HG03139 (cell line): ENCODE results near the gene SAPCD2.

Source experiments
- ATAC-seq: cut with Tn5 transposase; IDR thresholded peaks from one replicate; pipeline ENCODE4 v1.9.1; 2021; ENCODE audit not compliant: unreplicated experiment

SAPCD2 gene

DNA sequence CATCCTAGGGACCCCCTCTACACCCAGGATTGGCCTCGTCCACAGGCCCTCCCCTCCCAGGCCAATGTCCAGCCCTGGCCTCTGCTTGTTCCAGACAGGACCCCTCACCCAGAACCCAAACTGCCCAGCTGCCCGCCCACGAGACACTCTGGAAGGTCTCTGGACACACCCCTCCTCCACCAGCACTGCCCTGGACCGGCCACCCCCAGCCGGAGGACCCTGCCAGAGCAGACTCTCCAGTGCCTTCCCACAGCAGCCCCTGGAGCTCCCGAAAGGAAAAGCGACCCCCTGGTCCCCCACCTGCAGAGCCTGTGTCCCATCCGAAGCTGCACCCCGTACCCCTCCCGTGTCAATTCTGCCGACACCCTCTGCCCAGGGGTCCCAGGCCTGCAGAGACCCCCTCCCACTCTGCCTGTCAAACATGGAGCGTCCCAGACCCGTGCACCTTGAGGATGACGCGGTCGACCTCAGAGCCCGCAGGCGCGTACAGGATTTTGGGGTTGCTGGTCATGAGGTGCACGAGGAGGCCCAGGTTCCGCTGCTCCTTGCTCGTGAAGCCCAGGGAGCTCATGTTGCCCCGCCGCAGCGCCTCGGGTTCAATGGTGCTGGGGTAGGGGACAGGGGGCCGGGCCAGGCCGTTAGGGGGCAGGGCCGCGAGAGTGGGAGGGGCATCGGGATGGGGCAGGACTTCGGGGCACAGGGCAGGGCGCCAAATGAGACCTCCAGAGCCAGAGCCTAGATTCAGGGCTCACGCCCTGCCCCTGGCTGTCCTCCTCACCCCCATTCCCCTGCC lies 50.3 kb downstream of the SAPCD2 start:
- ATAC-seq, result no peak

DNA sequence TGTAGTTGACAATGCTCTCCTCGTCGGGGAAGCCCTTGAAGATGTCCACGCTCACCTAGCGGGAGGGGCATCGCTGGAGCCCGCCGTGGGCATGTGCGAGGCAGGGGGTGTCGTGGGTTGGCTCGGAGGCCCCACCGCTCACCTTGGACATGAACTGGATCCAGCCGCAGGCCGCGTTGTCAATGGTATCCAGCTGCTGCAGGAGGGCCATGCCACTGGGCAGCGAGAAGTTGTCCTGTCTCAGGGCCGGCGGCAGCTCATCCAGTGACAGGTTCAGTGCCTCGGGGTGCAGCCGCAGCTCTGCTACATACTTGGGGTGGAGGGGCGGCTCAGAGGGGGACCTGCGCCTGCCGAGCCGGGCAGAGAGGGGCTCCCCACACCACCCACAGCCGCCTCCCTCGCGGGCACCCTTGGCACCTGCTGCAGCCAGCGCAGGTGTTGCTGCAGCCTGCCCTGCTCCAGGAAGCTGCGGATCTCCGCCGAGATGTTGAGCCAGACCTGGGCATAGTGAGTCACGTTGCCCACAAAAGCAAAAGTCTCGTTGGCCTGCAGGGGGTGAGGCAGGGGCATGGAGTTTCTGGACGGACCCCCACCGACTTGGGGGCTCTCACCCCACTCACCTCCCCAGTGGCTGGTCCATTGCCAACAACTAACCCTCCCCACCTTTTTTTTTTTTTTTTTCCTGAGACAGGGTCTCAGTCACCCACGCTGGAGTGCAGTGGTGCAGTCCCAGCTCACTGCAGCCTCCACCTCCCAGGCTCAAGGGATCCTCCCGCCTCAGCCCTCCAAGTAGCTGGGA lies 51.4 kb downstream of the SAPCD2 start:
- no peak for ATAC-seq

GRCh38 chr9:137017791-137018497 lies 52.4 kb downstream of the SAPCD2 start:
- ATAC-seq, result no peak

GRCh38 chr9:137017071-137017470 lies 53.3 kb downstream of the SAPCD2 start:
- ATAC-seq, result no peak

DNA sequence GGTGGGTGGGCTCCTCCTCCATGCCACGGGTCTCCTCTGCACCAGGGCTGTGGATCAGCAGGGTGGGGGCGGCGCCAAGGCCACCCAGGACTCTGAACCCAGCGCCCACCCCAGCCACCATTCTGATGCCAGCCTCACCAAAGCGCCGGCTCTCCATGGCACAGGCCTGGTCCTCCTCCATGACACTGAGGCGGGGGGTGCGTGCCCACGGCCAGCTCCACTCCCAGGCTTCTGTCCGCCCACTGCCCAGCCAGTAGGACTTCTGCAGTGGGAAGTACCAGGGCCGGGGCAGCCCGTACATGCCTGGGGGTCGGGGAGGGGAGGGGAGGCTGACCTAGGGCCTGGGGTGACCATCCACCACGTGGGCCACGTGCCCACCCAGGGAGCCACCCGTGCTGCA lies 53.9 kb downstream of the SAPCD2 start:
- no peak for ATAC-seq

GRCh38 chr9:137015976-137016375 lies 54.4 kb downstream of the SAPCD2 start:
- ATAC-seq, result no peak

DNA sequence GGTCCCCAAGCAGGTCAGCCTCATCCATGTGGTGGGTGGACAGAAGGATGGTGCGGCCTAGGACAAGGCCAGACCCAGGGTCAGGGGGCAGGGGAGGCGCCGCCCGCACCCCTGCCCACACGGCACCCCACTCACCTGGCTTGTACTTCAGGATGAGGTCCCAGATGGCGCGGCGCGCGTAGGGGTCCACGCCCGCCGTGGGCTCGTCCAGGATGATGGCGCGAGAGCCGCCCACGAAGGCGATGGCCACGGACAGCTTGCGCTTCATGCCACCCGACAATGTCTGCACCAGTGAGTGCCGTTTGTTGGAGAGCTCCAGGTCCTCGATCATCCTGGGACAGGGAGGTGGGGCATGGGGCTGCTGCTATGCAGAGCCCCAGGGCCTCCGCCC lies 54.8 kb downstream of the SAPCD2 start:
- ATAC-seq, result no peak

- ATAC-seq, result no peak
Measured at GRCh38 chr9:137014776-137015539, 55.4 kb downstream of the SAPCD2 start.

GRCh38 chr9:137014166-137014565 lies 56.2 kb downstream of the SAPCD2 start:
- ATAC-seq, result no peak

DNA sequence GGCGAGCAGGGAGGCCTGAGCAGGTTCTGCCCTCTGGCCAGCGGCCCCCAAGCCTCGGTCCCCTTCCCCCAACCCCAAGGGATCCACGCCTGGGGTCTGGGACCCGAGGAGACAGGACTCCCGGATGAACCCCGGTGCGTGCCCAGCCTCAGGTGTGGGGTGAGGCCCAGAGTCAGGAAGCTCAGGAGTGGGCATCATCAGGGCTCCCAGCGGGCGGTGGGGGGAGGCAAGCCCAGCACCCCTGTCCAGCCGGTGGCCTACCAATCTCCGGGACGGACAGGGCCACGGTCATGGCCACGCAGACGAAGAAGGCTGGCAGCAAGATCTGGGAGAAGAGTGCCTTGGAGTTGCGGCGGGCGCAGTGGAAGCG lies 56.8 kb downstream of the SAPCD2 start:
- no peak for ATAC-seq

GRCh38 chr9:137012694-137013570 lies 57.4 kb downstream of the SAPCD2 start:
- ATAC-seq, result no peak
